GM04504 (cell line): ENCODE results near the gene PGA3.
"Not testable (repeated sequence)": the region's sequence is repeated elsewhere in the genome, so short reads cannot be mapped to it uniquely, and the experiment has no call there.

ENCODE experiments used
- DNase-seq: peaks from one replicate; pipeline ENCODE4 v3.0.0-alpha.2; 2012; ENCODE audit warnings: low read depth

PGA3 gene

GRCh38 chr11:61250796-61251765, 47.8 kb downstream of the PGA3 start:
- DNase-seq = not testable (repeated sequence)

GRCh38 chr11:61252332-61252731, 49.0 kb downstream of the PGA3 start:
- DNase-seq = not testable (repeated sequence)

GRCh38 chr11:61254403-61255025, 51.2 kb downstream of the PGA3 start:
- DNase-seq = peak; percentile 27

- DNase-seq = no peak
These were observed 53.6 kb downstream of the PGA3 start for GRCh38 chr11:61256710-61257482.

- DNase-seq = no peak
These were observed 55.2 kb downstream of the PGA3 start for GRCh38 chr11:61258546-61258945.

GRCh38 chr11:61259363-61259762, 56.0 kb downstream of the PGA3 start:
- no peak for DNase-seq
